B cell (primary cell): ENCODE results near the gene OR10H4. TPM values are rescaled to one million over a fixed set of nuclear protein-coding genes. Genes with fewer than 3 reads are reported as not detected.

Source experiments
- ATAC-seq: fragments of 200-7000 bp; cut with Tn5 transposase; one replicate; pipeline ENCODE4 v1.10.0; 2021; ENCODE audit warnings: low read depth, mild to moderate bottlenecking, moderate number of reproducible peaks, moderate library complexity
- CTCF ChIA-PET: fragments of 350-600 bp; sonication (Branson Sonifier 250); formaldehyde crosslinking; loops from one replicate; lab custom pipeline; 2021; ENCODE audit warnings: antibody characterized with exemption, inconsistent platforms; lab: Charles Lee
- POLR2A ChIA-PET: fragments of 350-600 bp; sonication (Branson Sonifier 250); formaldehyde crosslinking; loops from one replicate; lab custom pipeline; 2021; ENCODE audit warnings: antibody characterized with exemption; lab: Charles Lee
- DNase-seq: peaks from one replicate; pipeline ENCODE4 v3.0.0; 2013
- H2AFZ ChIP-seq: 2 replicates; pipeline ENCODE4 v1.6.1; 2012; ENCODE audit warnings: mild to moderate bottlenecking, low read depth, low read length; ENCODE audit not compliant: insufficient read depth, poor library complexity, severe bottlenecking
- H3K27ac ChIP-seq, 2 donors: 1 replicate in 1 of 2; 2 replicates in 1 of 2; pipeline ENCODE4 v1.5.1; 2012 to 2013; ENCODE audit warnings: low read length in 2 of 2, mild to moderate bottlenecking in 2 of 2, moderate library complexity in 1 of 2
- H3K27me3 ChIP-seq, 4 experiments: fragments of 200-600 bp in 1 of 4; sonication (generic) in 1 of 4; replicated peaks in 1 of 4; 1 replicate in 2 of 4; 2 replicates in 2 of 4; pipeline versions ENCODE4 v1.6.1 to v1.7.0; 2013 to 2016; ENCODE audit warnings: low read length in 3 of 4, mild to moderate bottlenecking in 2 of 4, mixed read lengths in 1 of 4, moderate library complexity in 1 of 4; ENCODE audit not compliant: insufficient read depth in 4 of 4, control insufficient read depth in 3 of 4; ENCODE audit errors: control extremely low read depth in 1 of 4
- H3K36me3 ChIP-seq, 2 experiments: replicated peaks in 1 of 2; 1 replicate in 1 of 2; 2 replicates in 1 of 2; pipeline versions ENCODE4 v1.6.1 to v1.7.1; 2013; ENCODE audit warnings: low read length in 1 of 2; ENCODE audit not compliant: insufficient read depth in 2 of 2, control insufficient read depth in 1 of 2; ENCODE audit errors: control extremely low read depth in 1 of 2, extremely low read depth in 1 of 2
- H3K4me1 ChIP-seq, 2 donors: fragments of 200-600 bp in 1 of 2; sonication (generic) in 1 of 2; 1 replicate in 1 of 2; 2 replicates in 1 of 2; pipeline versions ENCODE4 v1.5.1 to v1.6.1; 2013 to 2017; ENCODE audit warnings: low read length in 2 of 2; ENCODE audit not compliant: control insufficient read depth in 2 of 2, insufficient read depth in 2 of 2
- H3K4me2 ChIP-seq: replicated peaks from 2 replicates; pipeline ENCODE3; 2012; ENCODE audit warnings: mild to moderate bottlenecking, low read depth, low read length; ENCODE audit not compliant: poor library complexity, severe bottlenecking
- H3K4me3 ChIP-seq, 5 experiments: fragments of 200-600 bp in 1 of 5; sonication (generic) in 1 of 5; 1 replicate in 3 of 5; 2 replicates in 2 of 5; pipeline versions ENCODE4 v1.5.1 to v1.7.0; 2011 to 2016; ENCODE audit warnings: low read length in 4 of 5, mild to moderate bottlenecking in 4 of 5, low read depth in 2 of 5, control low read depth in 1 of 5, moderate library complexity in 1 of 5; ENCODE audit not compliant: insufficient read depth in 1 of 5; ENCODE audit errors: control extremely low read depth in 1 of 5, extremely low read depth in 1 of 5
- H3K79me2 ChIP-seq: fragments of 200-600 bp; sonication (generic); one replicate; pipeline ENCODE4 v1.6.0; 2016; ENCODE audit warnings: low read length; ENCODE audit not compliant: control insufficient read depth, insufficient read depth
- H3K9ac ChIP-seq: fragments of 200-600 bp; sonication (generic); 2 replicates; pipeline ENCODE4 v1.6.1; 2017; ENCODE audit warnings: mild to moderate bottlenecking, low read length, moderate library complexity
- H3K9me3 ChIP-seq, 3 donors: one replicate each; pipeline versions ENCODE4 v1.6.1 to v1.7.1; 2013; ENCODE audit warnings: low read length in 2 of 3; ENCODE audit not compliant: control insufficient read depth in 2 of 3, insufficient read depth in 1 of 3; ENCODE audit errors: control extremely low read depth in 1 of 3
- H4K20me1 ChIP-seq: 2 replicates; pipeline ENCODE4 v1.6.0; 2012; ENCODE audit warnings: mild to moderate bottlenecking, low read length; ENCODE audit not compliant: insufficient read depth, control insufficient read depth, poor library complexity, severe bottlenecking
- H3K27ac Mint-ChIP-seq: one replicate; pipeline ENCODE4 v1.8.0; 2021; ENCODE audit warnings: mixed read lengths
- H3K27me3 Mint-ChIP-seq: one replicate; pipeline ENCODE4 v1.8.0; 2021; ENCODE audit warnings: mixed read lengths
- H3K4me1 Mint-ChIP-seq: one replicate; pipeline ENCODE4 v1.8.0; 2021; ENCODE audit warnings: mixed read lengths
- H3K4me3 Mint-ChIP-seq: one replicate; pipeline ENCODE4 v1.8.0; 2021; ENCODE audit warnings: mixed read lengths
- H3K9me3 Mint-ChIP-seq: one replicate; pipeline ENCODE4 v1.8.0; 2022; ENCODE audit warnings: mixed read lengths; ENCODE audit not compliant: insufficient read depth
- EZH2 ChIP-seq: IDR thresholded peaks from 2 replicates; pipeline ENCODE4 v1.6.1; 2012; ENCODE audit warnings: borderline replicate concordance, low read depth, mild to moderate bottlenecking, moderate library complexity, low read length; ENCODE audit not compliant: insufficient read depth, poor library complexity, severe bottlenecking
- WGBS: methylation state at CpG from one replicate; pipeline ENCODE4 v1.1.5; 2013; ENCODE audit warnings: missing lambda C conversion rate; ENCODE audit not compliant: insufficient coverage; 5-methylcytosine and 5-hydroxymethylcytosine counted together
- intact Hi-C: fragments of 100-400 bp; cut with micrococcal nuclease; formaldehyde crosslinking; loops from one replicate; pipeline ENCODE4 v1.10.0; 2022
- polyA plus RNA-seq: library from polyadenylated mRNA; depleted of rRNA; stranded (reverse); fragments of >200 nt; gene quantifications from 2 replicates; pipeline ENCODE4 v1.2.3, GENCODE V29; 2012
- total RNA-seq, 2 donors: library from RNA; stranded (reverse); fragments of 120-200 nt in 1 of 2; gene quantifications; 1 replicate in 1 of 2; 2 replicates in 1 of 2; pipeline versions ENCODE4 v1.2.3 to v1.2.4, GENCODE V29; 2013 to 2022
- TF ChIP-seq, protein P1 (sequence below): fragments of 200-600 bp; IDR thresholded peaks from one replicate; pipeline ENCODE4 v1.8.0; 2022; ENCODE audit warnings: antibody characterized with exemption, mild to moderate bottlenecking

OR10H4 gene
- total and polyA plus RNA-seq, 2 donors (not counting 1 experiment from before 2014, with no cell fraction given): not detected

GRCh38 chr19:15974856-15975255 is 26.0 kb downstream of the OR10H4 start:
- H3K27me3 ChIP-seq: peaks cover 0 to 11% (median 4%) of the 10 kb centered on the region in 4 experiments
- DNase-seq (no peak), ATAC-seq (no peak)
- H3K27ac ChIP-seq: no peak overlapping the region
- CTCF ChIA-PET: interaction anchor here (0.5 kb wide), 1 partner anchor 386 kb away, joined by 3 read pairs; no protein-coding TSS in a partner anchor
- Mint-ChIP-seq H3K9me3 (peaks cover 4% of the 10 kb centered on the region), H3K27ac (no peak overlapping the region), H3K27me3 (peaks cover 51% of the 10 kb centered on the region), H3K4me1 (no peaks in the 10 kb centered on the region), H3K4me3 (no peak overlapping the region)
- POLR2A ChIA-PET: no interaction called here
- no peak overlapping the region for H2AFZ ChIP-seq
- peaks cover 0 to 3% (median 0%) of the 10 kb centered on the region in 3 donors for H3K9me3 ChIP-seq
- intact Hi-C loops: no loop called here
- no peaks in the 10 kb centered on the region for H3K4me1 ChIP-seq
- H3K36me3 ChIP-seq: no peaks in the 10 kb centered on the region
- H3K4me2 ChIP-seq: no peak overlapping the region
- no peaks in the 10 kb centered on the region for H3K79me2 ChIP-seq
- WGBS: 51% methylated on average over 3 of the region's 5 CpGs
- H3K4me3 ChIP-seq: no peak overlapping the region
- no peak overlapping the region for H3K9ac ChIP-seq
- no peak for TF ChIP-seq EZH2
- TF ChIP-seq, protein P1, sequence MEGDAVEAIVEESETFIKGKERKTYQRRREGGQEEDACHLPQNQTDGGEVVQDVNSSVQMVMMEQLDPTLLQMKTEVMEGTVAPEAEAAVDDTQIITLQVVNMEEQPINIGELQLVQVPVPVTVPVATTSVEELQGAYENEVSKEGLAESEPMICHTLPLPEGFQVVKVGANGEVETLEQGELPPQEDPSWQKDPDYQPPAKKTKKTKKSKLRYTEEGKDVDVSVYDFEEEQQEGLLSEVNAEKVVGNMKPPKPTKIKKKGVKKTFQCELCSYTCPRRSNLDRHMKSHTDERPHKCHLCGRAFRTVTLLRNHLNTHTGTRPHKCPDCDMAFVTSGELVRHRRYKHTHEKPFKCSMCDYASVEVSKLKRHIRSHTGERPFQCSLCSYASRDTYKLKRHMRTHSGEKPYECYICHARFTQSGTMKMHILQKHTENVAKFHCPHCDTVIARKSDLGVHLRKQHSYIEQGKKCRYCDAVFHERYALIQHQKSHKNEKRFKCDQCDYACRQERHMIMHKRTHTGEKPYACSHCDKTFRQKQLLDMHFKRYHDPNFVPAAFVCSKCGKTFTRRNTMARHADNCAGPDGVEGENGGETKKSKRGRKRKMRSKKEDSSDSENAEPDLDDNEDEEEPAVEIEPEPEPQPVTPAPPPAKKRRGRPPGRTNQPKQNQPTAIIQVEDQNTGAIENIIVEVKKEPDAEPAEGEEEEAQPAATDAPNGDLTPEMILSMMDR: no peak
- H4K20me1 ChIP-seq: no peaks in the 10 kb centered on the region

DNA sequence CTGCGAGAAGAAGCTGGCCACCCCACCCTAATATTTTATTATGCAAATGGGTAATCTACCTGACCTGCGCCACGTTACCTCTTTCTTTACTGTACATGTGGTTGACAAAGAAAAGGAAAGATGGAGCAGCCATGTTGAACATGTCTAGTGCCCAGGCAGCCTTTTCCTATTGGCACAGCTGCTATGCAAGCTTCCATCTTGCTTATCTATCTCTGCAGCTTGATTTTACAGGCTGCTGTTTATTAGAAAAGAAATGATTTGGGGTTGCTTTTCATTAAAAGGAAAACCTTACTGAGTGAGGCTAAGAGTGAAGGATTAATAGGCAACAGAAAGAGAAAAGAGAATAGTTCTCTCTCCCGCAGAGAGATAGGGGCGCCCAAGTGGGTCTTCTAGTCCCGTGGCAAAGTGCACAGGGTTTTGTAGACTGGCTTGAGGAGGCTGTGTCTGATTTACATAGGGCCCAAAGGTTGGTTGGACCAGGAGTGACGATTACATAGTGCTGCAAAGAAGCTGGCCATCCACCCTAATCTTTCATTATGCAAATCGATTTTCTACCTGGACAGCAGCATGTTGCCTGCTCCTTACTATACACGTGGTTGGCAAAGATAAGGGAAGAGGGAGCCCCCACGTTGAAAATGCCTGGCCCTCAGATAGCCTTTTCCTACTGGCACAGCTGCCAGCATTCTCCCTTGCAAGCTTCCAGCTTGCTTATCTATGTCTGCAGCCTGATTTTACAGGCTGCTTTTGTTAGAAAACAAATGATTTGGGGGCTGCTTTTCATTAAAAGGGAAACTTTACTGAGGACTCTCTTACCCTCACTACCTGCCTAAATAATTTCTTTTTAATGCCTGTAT is 28.3 kb downstream of the OR10H4 start:
- no peak overlapping the region for H2AFZ ChIP-seq
- H3K9ac ChIP-seq: no peak overlapping the region
- ChIA-PET CTCF (no interaction called here), POLR2A (no interaction called here)
- H3K4me3 Mint-ChIP-seq: no peak overlapping the region
- no peaks in the 10 kb centered on the region for H3K79me2 ChIP-seq
- H3K9me3 Mint-ChIP-seq: peaks cover 4% of the 10 kb centered on the region
- H3K27me3 ChIP-seq: peaks cover 0 to 24% (median 4%) of the 10 kb centered on the region in 4 experiments
- no peak overlapping the region for H3K4me2 ChIP-seq
- no peak overlapping the region for H3K27ac ChIP-seq
- no peak overlapping the region for H3K4me3 ChIP-seq
- TF ChIP-seq EZH2: no peak
- TF ChIP-seq, protein P1: no peak
- 45% methylated on average over 5 of the region's 10 CpGs for WGBS
- H3K4me1 ChIP-seq: no peaks in the 10 kb centered on the region
- H3K9me3 ChIP-seq: peaks cover 0 to 14% (median 7%) of the 10 kb centered on the region in 3 donors
- H4K20me1 ChIP-seq: no peaks in the 10 kb centered on the region
- ATAC-seq: no peak
- intact Hi-C loops: no loop called here
- no peak for DNase-seq
- H3K27me3 Mint-ChIP-seq: peaks cover 44% of the 10 kb centered on the region
- H3K4me1 Mint-ChIP-seq: no peaks in the 10 kb centered on the region
- H3K27ac Mint-ChIP-seq: no peak overlapping the region
- no peaks in the 10 kb centered on the region for H3K36me3 ChIP-seq
